ENCODE measurements around the gene MPIG6B.
A peak's percentile ranks its signal among the peaks of the same experiment; 100 is the strongest.

Gene MPIG6B

DNA sequence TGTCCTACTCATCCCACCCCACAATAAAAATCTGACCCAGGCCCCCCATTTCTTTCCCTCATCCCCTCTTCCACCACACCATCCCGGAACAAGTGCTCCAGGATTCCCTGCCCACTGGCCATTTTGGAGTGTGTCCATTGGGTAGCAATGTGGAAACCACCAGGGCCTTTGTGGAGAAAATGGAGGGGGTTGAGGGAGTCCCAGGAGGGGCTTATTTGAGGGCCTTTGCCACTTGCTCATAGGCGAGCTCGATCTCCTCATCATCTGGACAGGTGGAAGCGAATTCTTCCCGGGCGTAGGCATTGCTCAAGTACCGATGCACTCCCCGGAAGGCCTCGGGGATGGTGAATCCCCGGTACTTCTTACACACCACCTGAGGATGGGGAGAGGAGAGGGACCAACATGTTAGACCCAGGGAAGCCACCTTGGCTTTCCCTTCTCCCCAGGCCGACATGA is 7.5 kb downstream of the MPIG6B start:
- H3K4me1 Mint-ChIP-seq = peaks cover 35% of the 10 kb centered on the region

GRCh38 chr6:31732029-31732428 is 8.9 kb downstream of the MPIG6B start:
- H3K27ac Mint-ChIP-seq = peak overlapping the region in 2 of 3 experiments; percentile 15 to 28
- H3K27me3 Mint-ChIP-seq (ENCODE audit: low read depth) = no peaks in the 10 kb centered on the region
- TF ChIP-seq, protein P1, sequence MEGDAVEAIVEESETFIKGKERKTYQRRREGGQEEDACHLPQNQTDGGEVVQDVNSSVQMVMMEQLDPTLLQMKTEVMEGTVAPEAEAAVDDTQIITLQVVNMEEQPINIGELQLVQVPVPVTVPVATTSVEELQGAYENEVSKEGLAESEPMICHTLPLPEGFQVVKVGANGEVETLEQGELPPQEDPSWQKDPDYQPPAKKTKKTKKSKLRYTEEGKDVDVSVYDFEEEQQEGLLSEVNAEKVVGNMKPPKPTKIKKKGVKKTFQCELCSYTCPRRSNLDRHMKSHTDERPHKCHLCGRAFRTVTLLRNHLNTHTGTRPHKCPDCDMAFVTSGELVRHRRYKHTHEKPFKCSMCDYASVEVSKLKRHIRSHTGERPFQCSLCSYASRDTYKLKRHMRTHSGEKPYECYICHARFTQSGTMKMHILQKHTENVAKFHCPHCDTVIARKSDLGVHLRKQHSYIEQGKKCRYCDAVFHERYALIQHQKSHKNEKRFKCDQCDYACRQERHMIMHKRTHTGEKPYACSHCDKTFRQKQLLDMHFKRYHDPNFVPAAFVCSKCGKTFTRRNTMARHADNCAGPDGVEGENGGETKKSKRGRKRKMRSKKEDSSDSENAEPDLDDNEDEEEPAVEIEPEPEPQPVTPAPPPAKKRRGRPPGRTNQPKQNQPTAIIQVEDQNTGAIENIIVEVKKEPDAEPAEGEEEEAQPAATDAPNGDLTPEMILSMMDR (IDR thresholded peaks at IDR 0.05; ENCODE audit: unreplicated experiment in 3 of 3) = no peak
- H3K4me3 Mint-ChIP-seq = peak overlapping the region; percentile 31 to 98 (median 54)
- no peaks in the 10 kb centered on the region for H3K9me3 Mint-ChIP-seq
- peaks cover 46% of the 10 kb centered on the region for H3K4me1 Mint-ChIP-seq
- H3K36me3 Mint-ChIP-seq (ENCODE audit: low read depth) = peaks cover 56% of the 10 kb centered on the region

More for the DNA sequence above, 7.5 kb downstream of the MPIG6B start:
- TF ChIP-seq, protein P1 (IDR thresholded peaks at IDR 0.05; ENCODE audit: unreplicated experiment in 3 of 3) = no peak
- peak overlapping the region; percentile 90 to 95 (median 92) for H3K27ac Mint-ChIP-seq
- H3K9me3 Mint-ChIP-seq = no peaks in the 10 kb centered on the region
- peak overlapping the region; percentile 97 to 98 (median 98) for H3K4me3 Mint-ChIP-seq
- H3K36me3 Mint-ChIP-seq (ENCODE audit: low read depth) = peaks cover 69% of the 10 kb centered on the region
- no peaks in the 10 kb centered on the region for H3K27me3 Mint-ChIP-seq (ENCODE audit: low read depth)

- Mint-ChIP-seq H3K4me1 (peaks cover 59% of the 10 kb centered on the region), H3K27me3 (ENCODE audit: low read depth) (no peaks in the 10 kb centered on the region), H3K9me3 (no peaks in the 10 kb centered on the region), H3K27ac (peak overlapping the region in 2 of 3 experiments; percentile 100), H3K36me3 (ENCODE audit: low read depth) (peaks cover 43% of the 10 kb centered on the region), H3K4me3 (peak overlapping the region; percentile 94 to 97 (median 95))
- TF ChIP-seq, protein P1 (IDR thresholded peaks at IDR 0.05; ENCODE audit: unreplicated experiment in 3 of 3) = no peak
Observed at GRCh38 chr6:31733734-31734133, 10.6 kb downstream of the MPIG6B start.

DNA sequence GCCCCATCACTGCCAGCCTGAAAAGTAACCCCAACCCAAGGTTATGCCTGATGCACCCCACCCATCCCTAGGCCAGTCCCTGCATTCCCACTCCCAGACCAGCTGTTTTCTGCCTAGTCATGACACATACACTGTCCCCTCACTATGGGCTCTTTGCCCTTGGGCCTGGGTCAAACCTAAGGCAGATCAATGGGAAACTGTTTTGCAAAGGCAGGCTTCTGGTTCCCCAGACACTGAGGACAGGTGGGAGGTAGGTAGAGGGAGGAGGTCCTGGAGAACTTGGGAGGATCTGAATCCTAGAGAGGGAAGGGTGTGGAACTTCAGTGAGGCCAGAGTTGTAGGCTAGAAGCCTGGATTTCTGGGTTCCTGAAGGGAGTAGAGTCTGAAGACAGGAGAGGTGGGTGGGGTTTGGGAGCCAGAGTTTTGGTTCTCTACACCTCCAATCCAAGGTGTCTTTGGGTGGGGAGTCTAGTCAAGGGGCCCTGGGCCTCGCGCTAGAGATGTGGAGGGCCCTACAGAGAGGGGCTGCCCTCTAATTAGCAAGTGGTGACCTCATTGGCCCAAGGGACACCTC is 11.2 kb downstream of the MPIG6B start:
- Mint-ChIP-seq H3K4me3 (peak overlapping the region; percentile 94 to 97 (median 95)), H3K36me3 (ENCODE audit: low read depth) (peaks cover 37% of the 10 kb centered on the region), H3K27ac (peak overlapping the region; percentile 87 to 100 (median 100)), H3K27me3 (ENCODE audit: low read depth) (no peaks in the 10 kb centered on the region), H3K4me1 (peaks cover 63% of the 10 kb centered on the region), H3K9me3 (no peaks in the 10 kb centered on the region)
- TF ChIP-seq, protein P1 (IDR thresholded peaks at IDR 0.05; ENCODE audit: unreplicated experiment in 3 of 3) = no peak

DNA sequence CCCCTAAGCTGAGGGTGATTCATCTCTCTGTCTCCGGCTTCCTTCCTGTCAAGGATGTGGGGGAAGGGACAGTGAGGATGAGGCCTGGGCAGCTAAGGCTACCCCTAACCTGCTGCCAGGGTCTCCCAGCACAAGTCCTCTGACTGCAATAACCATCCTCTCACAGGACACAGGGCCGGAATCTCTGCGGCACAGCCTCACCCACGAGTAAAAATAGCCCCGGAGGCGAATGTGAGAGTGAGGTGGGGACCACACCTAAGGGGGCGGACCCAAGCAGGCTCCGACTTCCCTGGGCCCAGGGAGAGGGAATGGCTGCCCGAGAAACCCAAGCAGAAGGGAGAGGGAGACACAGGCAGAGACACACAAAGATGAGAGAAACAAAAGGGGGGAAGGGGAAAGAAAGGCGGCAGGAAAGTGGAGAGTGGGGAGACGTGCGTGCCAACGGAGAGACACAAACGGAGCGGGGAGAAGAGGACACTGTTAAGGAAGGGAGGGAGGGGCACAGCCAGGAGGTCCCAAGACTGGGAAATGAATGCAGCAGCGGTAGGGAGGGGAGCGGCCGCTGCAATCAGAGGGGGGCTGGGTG is 11.7 kb downstream of the MPIG6B start:
- no peaks in the 10 kb centered on the region for H3K9me3 Mint-ChIP-seq
- peak overlapping the region; percentile 99 to 100 (median 100) for H3K27ac Mint-ChIP-seq
- TF ChIP-seq, protein P1 (IDR thresholded peaks at IDR 0.05; ENCODE audit: unreplicated experiment in 3 of 3) = no peak
- peaks cover 39% of the 10 kb centered on the region for H3K36me3 Mint-ChIP-seq (ENCODE audit: low read depth)
- peaks cover 69% of the 10 kb centered on the region for H3K4me1 Mint-ChIP-seq
- peak overlapping the region; percentile 94 to 97 (median 95) for H3K4me3 Mint-ChIP-seq
- H3K27me3 Mint-ChIP-seq (ENCODE audit: low read depth) = no peaks in the 10 kb centered on the region

Data from nephron (organoid).